GM12878 (cell line): ENCODE data around the gene ST13. TPM values are rescaled to one million over a fixed set of nuclear protein-coding genes. Genes with fewer than 3 reads are reported as not detected.

Source experiments
- ATAC-seq: fragments of 200-7000 bp; cut with Tn5 transposase; 3 replicates; pipeline ENCODE4 v1.9.1; 2020; ENCODE audit warnings: mild to moderate bottlenecking, moderate library complexity
- BruUV-seq: library from RNA; stranded (reverse); fragments of 400-500 nt; replicated peaks from 2 replicates; lab custom pipeline; 2021; lab: Mats Ljungman, UMichigan
- CTCF ChIA-PET: fragments of 300-600 bp; sonication (Branson Sonifier 250); formaldehyde crosslinking; extraction: SDS; loops from one replicate; lab custom pipeline; 2021; ENCODE audit warnings: inconsistent platforms; lab: Yijun Ruan, JAX
- POLR2A ChIA-PET: fragments of 350-600 bp; formaldehyde crosslinking; extraction: SDS; loops from one replicate; lab custom pipeline; 2021; ENCODE audit warnings: inconsistent platforms; lab: Charles Lee
- RAD21 ChIA-PET: fragments of 300-600 bp; sonication (Branson Sonifier 250); formaldehyde crosslinking; loops from one replicate; lab custom pipeline; 2023; ENCODE audit warnings: antibody characterized with exemption; ENCODE audit not compliant: unreplicated experiment; lab: Charles Lee
- SMC1A ChIA-PET: fragments of 300-600 bp; sonication (Branson Sonifier 250); formaldehyde crosslinking; loops from one replicate; lab custom pipeline; 2023; ENCODE audit not compliant: unreplicated experiment, uncharacterized antibody; lab: Charles Lee
- DNase-seq: peaks from one replicate; pipeline ENCODE4 v3.0.0-alpha.2; 2011; ENCODE audit warnings: low read depth, low spot score
- FAIRE-seq: peaks from 3 replicates; lab custom pipeline; 2011; peaks lifted over from hg19 to GRCh38; lab: Jason Lieb, UNC
- H2AFZ ChIP-seq: 2 replicates; pipeline ENCODE4 v1.6.0; 2011; ENCODE audit warnings: low read depth, low read length, control low read depth; ENCODE audit not compliant: control insufficient read depth
- H3K27ac ChIP-seq: 2 replicates; pipeline ENCODE4 v1.5.1; 2011; ENCODE audit warnings: control low read depth; ENCODE audit not compliant: control insufficient read depth, insufficient read depth
- H3K27me3 ChIP-seq, 2 experiments: replicated peaks in 1 of 2; 2 replicates each; pipeline versions ENCODE4 v1.6.0 to v1.6.1; 2011; ENCODE audit warnings: low read length in 1 of 2; ENCODE audit not compliant: control insufficient read depth in 2 of 2, insufficient read depth in 2 of 2
- H3K36me3 ChIP-seq, 2 experiments: 2 replicates each; pipeline ENCODE4 v1.5.1; 2011; ENCODE audit warnings: low read length in 1 of 2; ENCODE audit not compliant: control insufficient read depth in 2 of 2, insufficient read depth in 2 of 2
- H3K4me1 ChIP-seq: 2 replicates; pipeline ENCODE4 v1.6.1; 2011; ENCODE audit warnings: mild to moderate bottlenecking, low read length, moderate library complexity, mixed read lengths; ENCODE audit not compliant: control insufficient read depth, insufficient read depth
- H3K4me2 ChIP-seq: 2 replicates; pipeline ENCODE4 v1.6.0; 2011; ENCODE audit warnings: control low read depth; ENCODE audit not compliant: control insufficient read depth, insufficient read depth
- H3K4me3 ChIP-seq: fragments of 200-600 bp; sonication (generic); 2 replicates; pipeline ENCODE4 v1.5.1; 2016
- H3K79me2 ChIP-seq: 2 replicates; pipeline ENCODE4 v1.6.0; 2011; ENCODE audit warnings: low read length; ENCODE audit not compliant: control insufficient read depth, insufficient read depth
- H3K9ac ChIP-seq: 2 replicates; pipeline ENCODE4 v1.8.0; 2011; ENCODE audit warnings: low read length, control low read depth, mixed read lengths; ENCODE audit not compliant: control insufficient read depth, insufficient read depth
- H3K9me3 ChIP-seq: replicated peaks from 3 replicates; pipeline ENCODE4 v1.5.1; 2011; ENCODE audit warnings: mild to moderate bottlenecking, low read length; ENCODE audit not compliant: control insufficient read depth, insufficient read depth
- H4K20me1 ChIP-seq: 2 replicates; pipeline ENCODE4 v1.6.0; 2011; ENCODE audit not compliant: control insufficient read depth, insufficient read depth
- HDAC2 ChIP-seq: fragments of 200-600 bp; sonication (generic); IDR thresholded peaks from 2 replicates; pipeline ENCODE4 v1.6.1; 2017
- JUND ChIP-seq: IDR thresholded peaks from 2 replicates; pipeline ENCODE4 v1.6.1; 2012; ENCODE audit warnings: low read depth, mild to moderate bottlenecking, low read length, improper control_type of control experiment, moderate library complexity
- RELB ChIP-seq: fragments of 450-650 bp; IDR thresholded peaks from 2 replicates; pipeline ENCODE4 v1.6.1; 2017; ENCODE audit warnings: low read depth, mild to moderate bottlenecking, moderate library complexity
- YBX1 ChIP-seq: fragments of 450-650 bp; IDR thresholded peaks from 2 replicates; pipeline ENCODE4 v1.6.1; 2016; ENCODE audit warnings: antibody characterized with exemption
- ZNF217 ChIP-seq: fragments of 450-650 bp; IDR thresholded peaks from 2 replicates; pipeline ENCODE4 v1.6.1; 2017; ENCODE audit warnings: antibody characterized with exemption, mild to moderate bottlenecking
- WGBS: methylation state at CpG from one replicate; pipeline ENCODE4 v1.1.6; 2016; ENCODE audit warnings: low lambda C conversion rate; ENCODE audit not compliant: insufficient replicate concordance, insufficient coverage; ENCODE audit errors: missing lambda C conversion rate; 5-methylcytosine and 5-hydroxymethylcytosine counted together
- in situ Hi-C: fragments of 300-500 bp; cut with MboI; formaldehyde crosslinking; loops from 9 replicates; pipeline ENCODE4 v1.14.3; 2018; ENCODE audit warnings: mixed read lengths
- intact Hi-C: fragments of 100-400 bp; cut with micrococcal nuclease; formaldehyde crosslinking; loops from one replicate; pipeline ENCODE4 v1.14.2; 2022; ENCODE audit not compliant: unreplicated experiment
- polyA plus RNA-seq, 11 experiments: library from polyadenylated mRNA; depleted of rRNA in 4 of 11; unstranded in 6 of 11; stranded (reverse) in 5 of 11; fragments of >200 nt; fragmentation: Nextera tagmentation in 4 of 11; fragmentation: Illumina TruSeq in 1 of 11; extraction: Ambion mirVana in 4 of 11; extraction: Trizol in 1 of 11; gene quantifications; 1 replicate in 1 of 11; 2 replicates in 10 of 11; pipeline versions ENCODE4 v1.2.1 to v1.2.3, GENCODE V29; 2011 to 2016; ENCODE audit warnings: inconsistent platforms in 2 of 11, missing spikeins in 2 of 11, low read depth in 1 of 11
- total RNA-seq, 4 experiments: library from RNA; depleted of rRNA in 3 of 4; stranded (reverse); fragments of >200 nt in 3 of 4; fragmentation: Illumina TruSeq in 1 of 4; extraction: Trizol in 1 of 4; gene quantifications; 2 replicates each; pipeline versions ENCODE4 v1.2.1 to v1.2.3, GENCODE V29; 2013 to 2021
- TF ChIP-seq, protein P1 (sequence below): fragments of 450-650 bp; IDR thresholded peaks from 2 replicates; pipeline ENCODE4 v1.6.1; 2016; ENCODE audit warnings: mild to moderate bottlenecking

ST13 gene
- total and polyA plus RNA-seq, 10 of the 15 experiments (the other 5 are each of a cell fraction or from before 2014, with no cell fraction given), result 52.5 to 286 (median 181) TPM

GRCh38 chr22:40889116-40889515 lies 32.7 kb upstream of the ST13 start (continued):
- TF ChIP-seq RELB (no peak), ZNF217 (no peak), JUND (no peak)
- TF ChIP-seq, protein P1, sequence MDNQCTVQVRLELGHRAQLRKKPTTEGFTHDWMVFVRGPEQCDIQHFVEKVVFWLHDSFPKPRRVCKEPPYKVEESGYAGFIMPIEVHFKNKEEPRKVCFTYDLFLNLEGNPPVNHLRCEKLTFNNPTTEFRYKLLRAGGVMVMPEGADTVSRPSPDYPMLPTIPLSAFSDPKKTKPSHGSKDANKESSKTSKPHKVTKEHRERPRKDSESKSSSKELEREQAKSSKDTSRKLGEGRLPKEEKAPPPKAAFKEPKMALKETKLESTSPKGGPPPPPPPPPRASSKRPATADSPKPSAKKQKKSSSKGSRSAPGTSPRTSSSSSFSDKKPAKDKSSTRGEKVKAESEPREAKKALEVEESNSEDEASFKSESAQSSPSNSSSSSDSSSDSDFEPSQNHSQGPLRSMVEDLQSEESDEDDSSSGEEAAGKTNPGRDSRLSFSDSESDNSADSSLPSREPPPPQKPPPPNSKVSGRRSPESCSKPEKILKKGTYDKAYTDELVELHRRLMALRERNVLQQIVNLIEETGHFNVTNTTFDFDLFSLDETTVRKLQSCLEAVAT, result no peak

- ChIA-PET CTCF (interaction anchor here (0.6 kb wide), 1 partner anchor 41 kb away, joined by 3 read pairs; no protein-coding TSS in a partner anchor), SMC1A (interaction anchor here (0.6 to 1.1 kb wide), 3 partner anchors 12 to 55 kb away, joined by 3 to 4 read pairs (median 4); no protein-coding TSS in a partner anchor), RAD21 (no interaction called here), POLR2A (no interaction called here)
- no peaks in the 10 kb centered on the region for H3K9me3 ChIP-seq
- no peaks in the 10 kb centered on the region for H4K20me1 ChIP-seq
- no peak overlapping the region for H3K4me2 ChIP-seq
- no peak overlapping the region for H3K27ac ChIP-seq
- no peaks in the 10 kb centered on the region for H3K4me1 ChIP-seq
- H3K4me3 ChIP-seq, result no peak overlapping the region
- intact Hi-C loops, result no loop called here
- BruUV-seq, result no TSS peak
- ATAC-seq, result no peak
- 98% methylated on average over 2 of the region's 2 CpGs for WGBS
- TF ChIP-seq YBX1 (no peak), HDAC2 (no peak)
- no peaks in the 10 kb centered on the region for H3K36me3 ChIP-seq
- H3K79me2 ChIP-seq, result no peaks in the 10 kb centered on the region
- no peak for DNase-seq
- no peak overlapping the region for H3K9ac ChIP-seq
- FAIRE-seq, result no peak
- in situ Hi-C loops, result no loop called here
- no peak overlapping the region for H2AFZ ChIP-seq
- no peaks in the 10 kb centered on the region for H3K27me3 ChIP-seq
Observed at GRCh38 chr22:40878922-40879321, 22.5 kb upstream of the ST13 start.
